IPS-20b (cell line): ENCODE results near the gene GPATCH2L.

Experiments used
- H3K27ac ChIP-seq: one replicate; pipeline ENCODE4 v1.5.1; 2013; ENCODE audit warnings: low read length
- H3K27me3 ChIP-seq: 2 replicates; pipeline ENCODE4 v1.6.1; 2013; ENCODE audit warnings: mild to moderate bottlenecking, low read length, inconsistent platforms; ENCODE audit not compliant: insufficient read depth
- H3K36me3 ChIP-seq: 2 replicates; pipeline ENCODE4 v1.6.1; 2013; ENCODE audit warnings: low read depth, mild to moderate bottlenecking, inconsistent platforms, low read length, moderate library complexity; ENCODE audit not compliant: insufficient read depth
- H3K4me1 ChIP-seq: 2 replicates; pipeline ENCODE4 v1.6.1; 2013; ENCODE audit warnings: mild to moderate bottlenecking, control low read depth, inconsistent platforms, low read length, moderate library complexity; ENCODE audit not compliant: insufficient read depth
- H3K4me3 ChIP-seq: 2 replicates; pipeline ENCODE4 v1.5.1; 2013; ENCODE audit warnings: mild to moderate bottlenecking, low read length, inconsistent platforms
- H3K9ac ChIP-seq: 2 replicates; pipeline ENCODE4 v1.6.1; 2013; ENCODE audit warnings: low read depth, mild to moderate bottlenecking, inconsistent platforms, low read length, moderate library complexity
- H3K9me3 ChIP-seq: 2 replicates; pipeline ENCODE4 v1.6.1; 2013; ENCODE audit warnings: mild to moderate bottlenecking, low read depth, low read length, inconsistent platforms; ENCODE audit not compliant: insufficient read depth

GPATCH2L gene

GRCh38 chr14:76175942-76176341, 24.2 kb downstream of the GPATCH2L start:
- no peak overlapping the region for H3K4me3 ChIP-seq
- no peaks in the 10 kb centered on the region for H3K4me1 ChIP-seq
- H3K9me3 ChIP-seq = no peaks in the 10 kb centered on the region
- no peak overlapping the region for H3K9ac ChIP-seq
- peaks cover 89% of the 10 kb centered on the region for H3K36me3 ChIP-seq
- H3K27ac ChIP-seq = no peak overlapping the region
- H3K27me3 ChIP-seq = no peaks in the 10 kb centered on the region

DNA sequence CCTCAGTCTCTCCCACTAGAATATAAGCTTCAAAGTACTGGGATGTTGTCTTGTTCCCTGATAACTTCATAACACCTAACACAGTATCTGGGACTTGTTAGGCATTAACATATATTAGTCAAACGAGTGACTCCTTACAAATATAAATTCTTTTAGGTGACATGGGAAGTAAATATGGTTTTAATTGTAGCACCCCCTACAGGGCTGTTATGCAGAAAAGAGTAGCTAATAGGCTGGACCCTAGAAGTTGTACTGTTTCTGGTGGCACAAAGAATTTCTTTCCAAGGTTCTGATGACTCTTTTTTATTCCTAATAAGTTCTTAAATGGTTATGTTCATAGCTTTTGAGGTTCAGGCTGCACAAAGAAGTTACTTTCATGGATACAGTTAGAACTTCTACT, 29.8 kb downstream of the GPATCH2L start:
- no peak overlapping the region for H3K27ac ChIP-seq
- H3K36me3 ChIP-seq = peaks cover 86% of the 10 kb centered on the region
- H3K9ac ChIP-seq = no peak overlapping the region
- no peaks in the 10 kb centered on the region for H3K27me3 ChIP-seq
- H3K4me1 ChIP-seq = no peaks in the 10 kb centered on the region
- H3K9me3 ChIP-seq = no peaks in the 10 kb centered on the region
- no peak overlapping the region for H3K4me3 ChIP-seq

DNA sequence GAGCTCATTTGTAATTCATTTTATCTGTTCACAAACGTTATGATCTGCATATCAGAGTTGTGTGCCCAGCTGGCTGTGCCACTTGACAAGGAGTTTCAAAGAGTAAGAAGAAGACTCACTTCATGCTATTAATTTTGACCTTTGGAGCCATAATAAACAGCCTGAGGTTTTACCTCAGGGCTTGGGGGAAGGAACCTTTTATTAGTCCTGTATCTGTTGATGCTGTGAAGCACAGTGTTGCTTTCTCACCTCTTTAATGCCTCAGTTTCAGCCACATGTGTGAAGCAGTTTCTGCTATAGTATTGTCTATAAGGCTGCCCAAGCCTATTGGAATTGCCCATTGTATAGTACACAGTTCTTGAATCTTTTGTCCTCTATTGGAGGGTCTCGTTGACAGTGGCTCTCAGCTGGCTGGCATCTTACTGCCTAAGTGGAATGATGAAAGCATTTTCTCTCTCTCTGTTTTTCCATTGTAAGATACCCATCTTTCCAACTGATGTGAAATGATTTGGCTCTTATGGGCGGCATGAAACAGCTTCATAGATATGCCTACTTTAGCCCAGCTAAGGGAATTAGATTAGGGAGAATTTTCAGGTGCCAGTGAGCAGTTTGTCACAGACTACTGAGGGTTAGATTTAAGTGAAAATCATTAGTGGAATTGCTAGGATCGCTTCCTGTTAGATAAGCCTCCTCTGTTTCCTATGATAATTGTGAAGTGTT, 34.7 kb downstream of the GPATCH2L start:
- H3K9ac ChIP-seq = no peak overlapping the region
- H3K27me3 ChIP-seq = no peaks in the 10 kb centered on the region
- H3K4me1 ChIP-seq = no peaks in the 10 kb centered on the region
- no peak overlapping the region for H3K27ac ChIP-seq
- no peaks in the 10 kb centered on the region for H3K9me3 ChIP-seq
- H3K36me3 ChIP-seq = peaks cover 66% of the 10 kb centered on the region
- no peak overlapping the region for H3K4me3 ChIP-seq

DNA sequence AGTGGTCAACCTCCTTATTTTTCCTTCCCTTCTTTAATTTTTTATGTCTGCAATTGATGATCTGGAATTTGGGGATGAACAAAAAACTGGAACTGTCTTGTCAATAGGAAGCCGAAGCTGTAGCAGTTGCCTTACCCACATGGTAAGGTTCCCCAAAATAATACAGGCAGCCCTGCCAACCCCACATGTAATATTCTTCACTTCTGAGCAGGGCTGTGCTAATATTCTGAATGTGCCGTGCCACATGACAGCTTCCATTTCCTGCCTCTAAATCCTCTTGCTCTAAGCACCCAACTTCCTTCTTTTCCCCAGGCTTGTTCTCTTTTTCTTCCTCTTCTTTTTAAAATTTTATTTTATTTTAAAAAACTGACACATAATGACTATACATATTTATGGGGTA, 39.6 kb downstream of the GPATCH2L start:
- Histone ChIP-seq H3K36me3 (peaks cover 74% of the 10 kb centered on the region), H3K4me1 (peaks cover 3% of the 10 kb centered on the region; the same call in 1 of the 2 replicates), H3K9me3 (no peaks in the 10 kb centered on the region), H3K9ac (no peak overlapping the region), H3K4me3 (no peak overlapping the region), H3K27me3 (no peaks in the 10 kb centered on the region), H3K27ac (no peak overlapping the region)

DNA sequence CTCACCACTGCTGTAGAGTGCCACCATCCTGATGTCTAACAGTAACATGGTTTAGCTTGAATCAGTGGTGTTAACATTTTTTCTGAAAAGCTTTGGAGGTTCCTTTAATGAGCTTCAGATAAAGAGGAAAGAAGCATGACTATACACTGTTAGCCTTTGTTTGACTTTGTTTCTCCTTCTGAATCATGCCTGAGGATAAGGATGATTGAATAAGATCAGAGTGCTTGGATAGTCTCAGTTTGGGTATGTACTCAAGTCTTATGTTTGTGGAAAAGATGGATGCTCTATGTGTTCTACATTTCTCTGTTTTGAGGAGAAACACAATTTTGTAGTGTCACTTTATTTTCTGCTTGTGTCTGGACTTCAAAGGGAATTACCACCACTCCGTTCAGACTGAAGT, 42.0 kb downstream of the GPATCH2L start:
- Histone ChIP-seq H3K4me1 (peaks cover 3% of the 10 kb centered on the region; the same call in 1 of the 2 replicates), H3K4me3 (no peak overlapping the region), H3K9me3 (no peaks in the 10 kb centered on the region), H3K9ac (no peak overlapping the region), H3K36me3 (peaks cover 79% of the 10 kb centered on the region), H3K27me3 (no peaks in the 10 kb centered on the region), H3K27ac (no peak overlapping the region)

GRCh38 chr14:76194327-76194726, 42.6 kb downstream of the GPATCH2L start:
- Histone ChIP-seq H3K9ac (no peak overlapping the region), H3K4me1 (peaks cover 3% of the 10 kb centered on the region; the same call in 1 of the 2 replicates), H3K4me3 (no peak overlapping the region), H3K27ac (no peak overlapping the region), H3K36me3 (peaks cover 86% of the 10 kb centered on the region), H3K9me3 (no peaks in the 10 kb centered on the region), H3K27me3 (no peaks in the 10 kb centered on the region)

DNA sequence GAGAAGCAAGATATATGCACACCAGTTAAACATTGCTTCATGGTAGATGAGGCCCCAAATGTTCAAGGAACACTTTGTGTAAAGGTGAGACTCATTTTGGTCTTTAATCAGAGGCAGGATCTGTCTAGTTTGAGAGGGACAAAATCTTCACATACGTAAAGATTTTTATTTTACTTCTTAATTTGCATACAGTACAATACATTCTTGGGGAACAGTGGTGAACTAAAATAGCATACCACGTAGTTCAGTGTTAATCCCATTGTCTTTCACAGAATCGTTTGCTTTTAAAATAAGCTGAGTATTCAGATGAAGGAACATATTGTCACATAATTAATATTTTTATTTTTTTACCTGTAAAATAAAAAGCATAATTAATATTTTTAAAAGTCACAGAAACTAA, 43.3 kb downstream of the GPATCH2L start:
- H3K4me3 ChIP-seq = no peak overlapping the region
- no peaks in the 10 kb centered on the region for H3K9me3 ChIP-seq
- H3K27me3 ChIP-seq = no peaks in the 10 kb centered on the region
- H3K9ac ChIP-seq = no peak overlapping the region
- H3K4me1 ChIP-seq = peaks cover 3% of the 10 kb centered on the region; the same call in 1 of the 2 replicates
- no peak overlapping the region for H3K27ac ChIP-seq
- H3K36me3 ChIP-seq = peaks cover 92% of the 10 kb centered on the region

GRCh38 chr14:76196980-76197695, 45.4 kb downstream of the GPATCH2L start:
- H3K36me3 ChIP-seq = peaks cover 98% of the 10 kb centered on the region
- no peaks in the 10 kb centered on the region for H3K9me3 ChIP-seq
- H3K9ac ChIP-seq = no peak overlapping the region
- H3K4me3 ChIP-seq = no peak overlapping the region
- H3K27ac ChIP-seq = no peak overlapping the region
- H3K27me3 ChIP-seq = no peaks in the 10 kb centered on the region
- H3K4me1 ChIP-seq = peaks cover 3% of the 10 kb centered on the region; the same call in 1 of the 2 replicates

DNA sequence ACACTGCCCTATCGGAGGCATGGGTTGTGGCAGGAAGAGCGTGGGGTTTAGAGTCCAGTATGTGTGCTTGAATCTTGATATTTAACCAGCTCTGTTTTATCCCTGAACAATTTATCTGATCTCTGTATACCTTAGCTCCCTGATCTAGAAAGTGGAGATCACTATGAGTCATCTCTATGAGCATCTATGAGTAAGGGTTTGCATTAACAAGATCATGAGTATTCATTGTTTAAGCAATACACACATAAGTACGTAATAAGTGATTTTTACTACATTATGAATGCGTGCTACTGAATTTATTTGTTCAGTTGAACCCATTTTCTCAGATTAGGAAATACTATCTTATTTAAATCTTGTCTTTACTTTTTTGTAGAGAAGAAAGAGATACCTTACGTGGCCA, 49.4 kb downstream of the GPATCH2L start:
- Histone ChIP-seq H3K27ac (no peak overlapping the region), H3K4me1 (no peaks in the 10 kb centered on the region), H3K4me3 (no peak overlapping the region), H3K36me3 (peaks cover 68% of the 10 kb centered on the region), H3K9ac (no peak overlapping the region), H3K27me3 (no peaks in the 10 kb centered on the region), H3K9me3 (no peaks in the 10 kb centered on the region)

GRCh38 chr14:76203086-76204001, 51.6 kb downstream of the GPATCH2L start:
- H3K9ac ChIP-seq = no peak overlapping the region
- no peaks in the 10 kb centered on the region for H3K9me3 ChIP-seq
- H3K4me3 ChIP-seq = no peak overlapping the region
- H3K36me3 ChIP-seq = peaks cover 46% of the 10 kb centered on the region
- no peaks in the 10 kb centered on the region for H3K27me3 ChIP-seq
- H3K4me1 ChIP-seq = peaks cover 8% of the 10 kb centered on the region; the same call in 1 of the 2 replicates
- H3K27ac ChIP-seq = no peak overlapping the region

- H3K9ac ChIP-seq = no peak overlapping the region
- peaks cover 12% of the 10 kb centered on the region; the same call in 1 of the 2 replicates for H3K4me1 ChIP-seq
- H3K9me3 ChIP-seq = no peaks in the 10 kb centered on the region
- H3K4me3 ChIP-seq = no peak overlapping the region
- H3K27ac ChIP-seq = no peak overlapping the region
- peaks cover 33% of the 10 kb centered on the region for H3K36me3 ChIP-seq
- no peaks in the 10 kb centered on the region for H3K27me3 ChIP-seq
These were observed 52.9 kb downstream of the GPATCH2L start for GRCh38 chr14:76204461-76205230.
